Measurements from ENCODE around the gene SAMD14. TPM values are rescaled to one million over a fixed set of nuclear protein-coding genes. Genes with fewer than 3 reads are reported as not detected.

The SAMD14 gene
- total RNA-seq, 1 experiment from 2014 or later = 5.9 TPM

DNA sequence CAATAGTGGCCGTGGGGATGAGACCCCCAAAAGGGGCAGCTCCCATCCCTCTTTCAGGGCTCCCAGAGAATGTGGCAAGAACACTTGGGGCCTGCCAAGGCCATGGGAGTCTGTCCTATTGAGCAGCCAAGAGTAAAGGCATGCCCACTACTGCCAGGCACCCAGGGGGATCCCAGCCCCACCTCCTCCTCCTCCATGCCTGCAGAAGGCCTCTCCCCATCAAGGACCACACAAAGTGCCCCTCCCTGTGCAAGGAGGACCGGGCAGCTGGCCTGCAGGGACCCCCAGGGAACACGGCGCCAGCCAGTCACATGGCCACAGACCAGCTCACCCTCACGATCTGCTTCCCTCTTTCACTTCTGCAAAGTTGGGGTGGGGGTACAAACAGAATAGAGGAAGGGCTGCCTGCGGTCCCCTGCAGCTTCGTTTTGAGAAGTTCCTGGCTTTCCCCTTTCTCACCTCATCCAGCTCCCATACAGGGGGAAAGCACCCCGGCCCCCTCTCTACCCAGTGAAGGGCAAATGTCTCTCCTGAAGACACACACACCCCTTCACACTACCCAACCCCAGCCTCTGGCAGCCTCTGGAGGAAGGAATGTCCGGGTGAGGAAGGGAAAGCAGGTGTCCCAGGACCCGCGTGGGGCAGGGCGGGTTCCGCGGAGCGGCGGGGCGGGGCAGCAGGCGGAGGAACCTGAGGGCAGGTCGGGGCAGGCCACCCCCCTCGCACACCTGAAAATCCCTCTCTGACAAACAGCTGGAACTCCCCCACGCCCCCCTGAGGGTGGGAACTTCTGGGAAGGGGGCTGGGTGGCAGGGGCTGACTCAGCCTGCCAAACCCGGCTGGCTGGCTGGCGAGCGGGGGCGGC, 18.5 kb upstream of the SAMD14 start (continued):
- TF ChIP-seq ERG (CRISPR knock-in tag; IDR thresholded peaks at IDR 0.05) (no peak), NR2C2 (CRISPR knock-in tag; IDR thresholded peaks at IDR 0.05) (no peak), CBFB (CRISPR knock-in tag; IDR thresholded peaks at IDR 0.05; ENCODE audit: low read depth) (no peak)
- TF ChIP-seq, protein P1, sequence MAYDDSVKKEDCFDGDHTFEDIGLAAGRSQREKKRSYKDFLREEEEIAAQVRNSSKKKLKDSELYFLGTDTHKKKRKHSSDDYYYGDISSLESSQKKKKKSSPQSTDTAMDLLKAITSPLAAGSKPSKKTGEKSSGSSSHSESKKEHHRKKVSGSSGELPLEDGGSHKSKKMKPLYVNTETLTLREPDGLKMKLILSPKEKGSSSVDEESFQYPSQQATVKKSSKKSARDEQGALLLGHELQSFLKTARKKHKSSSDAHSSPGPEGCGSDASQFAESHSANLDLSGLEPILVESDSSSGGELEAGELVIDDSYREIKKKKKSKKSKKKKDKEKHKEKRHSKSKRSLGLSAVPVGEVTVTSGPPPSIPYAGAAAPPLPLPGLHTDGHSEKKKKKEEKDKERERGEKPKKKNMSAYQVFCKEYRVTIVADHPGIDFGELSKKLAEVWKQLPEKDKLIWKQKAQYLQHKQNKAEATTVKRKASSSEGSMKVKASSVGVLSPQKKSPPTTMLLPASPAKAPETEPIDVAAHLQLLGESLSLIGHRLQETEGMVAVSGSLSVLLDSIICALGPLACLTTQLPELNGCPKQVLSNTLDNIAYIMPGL (CRISPR knock-in tag; IDR thresholded peaks at IDR 0.05) = no peak

DNA sequence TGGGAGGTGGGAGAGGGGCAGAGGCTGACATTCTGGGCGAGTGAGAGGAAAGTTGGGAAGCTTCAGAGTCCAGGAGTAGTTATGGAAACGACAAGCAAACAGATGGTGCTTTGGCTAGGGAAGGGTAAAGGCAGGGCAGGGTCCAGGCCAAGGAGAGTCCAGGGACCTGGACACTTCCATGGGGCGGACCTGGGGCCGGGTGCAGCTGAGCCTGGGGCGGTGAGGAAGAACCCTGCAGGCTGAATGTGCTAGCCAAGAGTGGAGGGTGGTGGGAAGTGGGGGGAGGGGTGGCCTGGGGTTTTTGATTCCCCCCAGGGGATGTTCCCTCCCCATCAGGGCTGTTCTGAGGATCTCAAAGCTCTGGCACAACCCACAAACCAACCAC, 17.9 kb upstream of the SAMD14 start:
- Mint-ChIP-seq H3K27me3 (ENCODE audit: low read depth) (peaks cover 19% of the 10 kb centered on the region), H3K4me3 (peak overlapping the region; percentile 62), H3K36me3 (peaks cover 8% of the 10 kb centered on the region), H3K27ac (no peak overlapping the region), H3K9me3 (no peaks in the 10 kb centered on the region), H3K4me1 (peaks cover 39% of the 10 kb centered on the region)
- no peak for ATAC-seq
- ChIA-PET POLR2A (interaction anchor here (0.9 kb wide), 1 partner anchor 9 kb away, joined by 3 read pairs; no protein-coding TSS in a partner anchor), CTCF (interaction anchor here (0.7 to 6.2 kb wide), 9 partner anchors 8 to 276 kb away, joined by 3 to 52 read pairs (median 11); partner anchors contain the start of genes PDK2 and SAMD14)
- DNase-seq (ENCODE audit: low spot score) = no peak
- TF ChIP-seq MLX (CRISPR knock-in tag; IDR thresholded peaks at IDR 0.05) = no peak
- no peak for TF ChIP-seq ATF3 (CRISPR knock-in tag; conservative IDR thresholded peaks at IDR 0.05)
- no peak for TF ChIP-seq E2F5 (CRISPR knock-in tag; IDR thresholded peaks at IDR 0.05)
- TF ChIP-seq, protein P2, sequence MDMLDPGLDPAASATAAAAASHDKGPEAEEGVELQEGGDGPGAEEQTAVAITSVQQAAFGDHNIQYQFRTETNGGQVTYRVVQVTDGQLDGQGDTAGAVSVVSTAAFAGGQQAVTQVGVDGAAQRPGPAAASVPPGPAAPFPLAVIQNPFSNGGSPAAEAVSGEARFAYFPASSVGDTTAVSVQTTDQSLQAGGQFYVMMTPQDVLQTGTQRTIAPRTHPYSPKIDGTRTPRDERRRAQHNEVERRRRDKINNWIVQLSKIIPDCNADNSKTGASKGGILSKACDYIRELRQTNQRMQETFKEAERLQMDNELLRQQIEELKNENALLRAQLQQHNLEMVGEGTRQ (CRISPR knock-in tag; IDR thresholded peaks at IDR 0.05) = no peak
- TF ChIP-seq ZNF317 (CRISPR knock-in tag; IDR thresholded peaks at IDR 0.05; ENCODE audit: borderline replicate concordance, low read depth) = no peak
- no peak for TF ChIP-seq ZNF121 (CRISPR knock-in tag; IDR thresholded peaks at IDR 0.05)
- TF ChIP-seq CBFB (CRISPR knock-in tag; IDR thresholded peaks at IDR 0.05; ENCODE audit: low read depth) = no peak

GRCh38 chr17:50146927-50147665, 17.1 kb upstream of the SAMD14 start:
- Mint-ChIP-seq H3K4me3 (peak overlapping the region; percentile 62), H3K9me3 (no peaks in the 10 kb centered on the region), H3K36me3 (peaks cover 16% of the 10 kb centered on the region), H3K27ac (no peak overlapping the region), H3K27me3 (ENCODE audit: low read depth) (peaks cover 19% of the 10 kb centered on the region), H3K4me1 (peaks cover 32% of the 10 kb centered on the region)
- POLR2A ChIA-PET = no interaction called here
- ATAC-seq (no peak), DNase-seq (ENCODE audit: low spot score) (no peak)
- CTCF ChIA-PET = interaction anchor here (0.7 to 6.2 kb wide), 11 partner anchors 7 to 275 kb away, joined by 3 to 52 read pairs (median 10); partner anchors contain the start of gene PDK2
- TF ChIP-seq ETV6 (CRISPR knock-in tag; IDR thresholded peaks at IDR 0.05) = no peak
- TF ChIP-seq MXD4 (CRISPR knock-in tag; IDR thresholded peaks at IDR 0.05; ENCODE audit: borderline replicate concordance) = no peak
- TF ChIP-seq TP53 (CRISPR knock-in tag; IDR thresholded peaks at IDR 0.05) = no peak
- TF ChIP-seq, protein P3, sequence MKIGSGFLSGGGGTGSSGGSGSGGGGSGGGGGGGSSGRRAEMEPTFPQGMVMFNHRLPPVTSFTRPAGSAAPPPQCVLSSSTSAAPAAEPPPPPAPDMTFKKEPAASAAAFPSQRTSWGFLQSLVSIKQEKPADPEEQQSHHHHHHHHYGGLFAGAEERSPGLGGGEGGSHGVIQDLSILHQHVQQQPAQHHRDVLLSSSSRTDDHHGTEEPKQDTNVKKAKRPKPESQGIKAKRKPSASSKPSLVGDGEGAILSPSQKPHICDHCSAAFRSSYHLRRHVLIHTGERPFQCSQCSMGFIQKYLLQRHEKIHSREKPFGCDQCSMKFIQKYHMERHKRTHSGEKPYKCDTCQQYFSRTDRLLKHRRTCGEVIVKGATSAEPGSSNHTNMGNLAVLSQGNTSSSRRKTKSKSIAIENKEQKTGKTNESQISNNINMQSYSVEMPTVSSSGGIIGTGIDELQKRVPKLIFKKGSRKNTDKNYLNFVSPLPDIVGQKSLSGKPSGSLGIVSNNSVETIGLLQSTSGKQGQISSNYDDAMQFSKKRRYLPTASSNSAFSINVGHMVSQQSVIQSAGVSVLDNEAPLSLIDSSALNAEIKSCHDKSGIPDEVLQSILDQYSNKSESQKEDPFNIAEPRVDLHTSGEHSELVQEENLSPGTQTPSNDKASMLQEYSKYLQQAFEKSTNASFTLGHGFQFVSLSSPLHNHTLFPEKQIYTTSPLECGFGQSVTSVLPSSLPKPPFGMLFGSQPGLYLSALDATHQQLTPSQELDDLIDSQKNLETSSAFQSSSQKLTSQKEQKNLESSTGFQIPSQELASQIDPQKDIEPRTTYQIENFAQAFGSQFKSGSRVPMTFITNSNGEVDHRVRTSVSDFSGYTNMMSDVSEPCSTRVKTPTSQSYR (CRISPR knock-in tag; IDR thresholded peaks at IDR 0.05) = no peak
- TF ChIP-seq TCF7 (CRISPR knock-in tag; IDR thresholded peaks at IDR 0.05; ENCODE audit: low read depth) = no peak
- TF ChIP-seq, protein P4, sequence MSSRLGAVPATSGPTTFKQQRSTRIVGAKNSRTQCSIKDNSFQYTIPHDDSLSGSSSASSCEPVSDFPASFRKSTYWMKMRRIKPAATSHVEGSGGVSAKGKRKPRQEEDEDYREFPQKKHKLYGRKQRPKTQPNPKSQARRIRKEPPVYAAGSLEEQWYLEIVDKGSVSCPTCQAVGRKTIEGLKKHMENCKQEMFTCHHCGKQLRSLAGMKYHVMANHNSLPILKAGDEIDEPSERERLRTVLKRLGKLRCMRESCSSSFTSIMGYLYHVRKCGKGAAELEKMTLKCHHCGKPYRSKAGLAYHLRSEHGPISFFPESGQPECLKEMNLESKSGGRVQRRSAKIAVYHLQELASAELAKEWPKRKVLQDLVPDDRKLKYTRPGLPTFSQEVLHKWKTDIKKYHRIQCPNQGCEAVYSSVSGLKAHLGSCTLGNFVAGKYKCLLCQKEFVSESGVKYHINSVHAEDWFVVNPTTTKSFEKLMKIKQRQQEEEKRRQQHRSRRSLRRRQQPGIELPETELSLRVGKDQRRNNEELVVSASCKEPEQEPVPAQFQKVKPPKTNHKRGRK (CRISPR knock-in tag; IDR thresholded peaks at IDR 0.05; ENCODE audit: borderline replicate concordance) = no peak
- TF ChIP-seq, protein P5, sequence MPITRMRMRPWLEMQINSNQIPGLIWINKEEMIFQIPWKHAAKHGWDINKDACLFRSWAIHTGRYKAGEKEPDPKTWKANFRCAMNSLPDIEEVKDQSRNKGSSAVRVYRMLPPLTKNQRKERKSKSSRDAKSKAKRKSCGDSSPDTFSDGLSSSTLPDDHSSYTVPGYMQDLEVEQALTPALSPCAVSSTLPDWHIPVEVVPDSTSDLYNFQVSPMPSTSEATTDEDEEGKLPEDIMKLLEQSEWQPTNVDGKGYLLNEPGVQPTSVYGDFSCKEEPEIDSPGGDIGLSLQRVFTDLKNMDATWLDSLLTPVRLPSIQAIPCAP (CRISPR knock-in tag; IDR thresholded peaks at IDR 0.05) = no peak
- no peak for TF ChIP-seq RORB (CRISPR knock-in tag; IDR thresholded peaks at IDR 0.05)
- no peak for TF ChIP-seq ATF3 (CRISPR knock-in tag; conservative IDR thresholded peaks at IDR 0.05)

Data from WTC11 (cell line).